Measurements from ENCODE around the gene RAB3C.
A peak's percentile ranks its signal among the peaks of the same experiment; 100 is the strongest.

The RAB3C gene

DNA sequence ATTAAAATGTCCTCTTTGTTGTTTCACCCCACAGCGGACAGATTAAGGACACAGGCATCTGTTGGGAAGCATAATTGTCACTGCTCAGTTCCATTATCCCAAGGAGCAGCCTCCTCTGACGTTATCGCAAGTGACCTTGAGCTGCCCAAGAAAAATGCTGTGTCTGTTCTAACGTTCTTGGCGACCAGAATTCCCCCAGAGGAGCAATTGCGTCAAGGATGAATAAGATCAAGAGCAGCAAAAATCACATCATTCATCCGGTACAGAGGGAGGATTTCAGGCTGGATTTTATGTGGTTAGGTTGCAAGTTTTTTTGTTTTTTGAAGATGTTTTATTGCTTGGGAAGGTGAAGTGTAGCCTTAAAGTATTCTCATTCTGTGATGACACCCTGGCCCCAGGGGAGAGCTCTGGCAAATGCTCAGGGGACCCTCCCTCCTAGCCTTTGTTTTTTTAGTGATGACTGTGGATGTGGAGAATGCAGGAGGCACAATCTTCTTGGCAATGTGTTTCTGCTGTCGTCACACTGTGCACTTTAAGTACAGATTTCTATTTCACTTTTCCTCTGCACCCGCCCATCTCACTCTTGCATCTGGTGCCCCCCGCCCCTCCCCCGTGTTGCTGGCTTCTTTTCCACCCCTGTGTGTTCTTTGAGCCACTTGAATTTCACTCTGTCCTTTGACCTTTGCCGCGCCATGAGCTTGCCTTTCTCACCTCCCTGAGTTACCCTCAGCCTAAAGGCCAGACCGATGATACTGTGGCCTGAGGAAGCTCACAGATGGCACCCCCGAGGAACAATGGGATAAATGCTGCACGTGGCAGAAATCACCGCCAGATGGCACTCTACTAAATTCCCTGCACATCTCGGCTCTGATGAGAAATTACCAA lies 308.5 kb downstream of the RAB3C start:
- DNase-seq, result peak; percentile 65

DNA sequence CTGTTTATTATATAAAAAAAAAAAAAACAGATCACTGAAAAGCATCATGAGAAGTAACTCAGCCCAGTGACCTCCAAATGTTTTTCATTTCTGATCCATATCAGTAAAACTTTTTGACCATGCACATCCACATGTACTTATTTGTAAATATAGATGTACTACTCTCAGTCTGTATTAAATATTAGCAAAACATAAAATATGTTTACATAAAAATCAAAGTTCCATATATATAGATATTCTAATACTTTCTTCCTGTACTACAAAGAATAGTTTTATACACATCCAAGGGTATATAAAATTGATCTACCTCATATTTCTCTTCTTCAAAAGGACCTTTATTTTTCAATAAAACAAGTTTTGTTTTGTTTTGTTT lies 309.1 kb downstream of the RAB3C start:
- DNase-seq, result no peak

DNA sequence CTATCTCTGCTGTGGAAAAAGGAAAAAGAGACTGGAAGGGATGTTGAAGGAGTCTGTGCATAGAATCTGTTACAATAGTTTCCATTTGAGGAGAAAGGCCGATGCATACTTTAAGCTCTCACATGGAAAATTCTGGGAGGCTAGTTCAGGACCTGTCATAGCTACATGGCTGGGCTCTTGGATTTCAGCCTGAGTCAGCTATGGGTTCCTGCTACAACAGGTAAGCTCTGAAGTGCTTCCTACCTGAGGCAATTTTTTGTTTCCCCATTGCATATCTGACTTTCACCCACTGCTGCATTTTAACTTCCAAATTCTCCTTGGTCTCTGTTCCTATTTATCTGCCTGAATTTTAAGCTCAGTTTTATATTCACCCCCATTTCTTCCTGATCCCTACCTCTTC lies 310.7 kb downstream of the RAB3C start:
- DNase-seq, result no peak

DNA sequence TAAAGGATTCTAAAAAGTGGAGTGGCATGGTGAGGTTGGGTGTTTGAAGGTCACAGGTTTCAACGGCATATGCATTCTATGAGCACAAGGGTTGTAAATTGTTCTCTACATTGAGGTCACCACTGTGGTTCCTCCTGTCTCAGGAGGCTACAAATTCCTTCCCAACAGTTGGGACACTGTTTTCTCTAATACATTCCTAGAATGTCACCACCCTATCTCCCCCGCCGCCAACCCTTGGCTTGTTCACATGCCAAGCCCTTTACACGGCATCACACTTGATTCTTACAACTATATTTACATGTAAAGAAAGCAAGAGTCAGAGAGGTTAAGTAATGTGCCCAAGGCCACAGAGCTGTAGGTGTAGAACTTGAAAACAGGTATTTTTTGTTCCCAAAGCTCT lies 315.1 kb downstream of the RAB3C start:
- no peak for DNase-seq

DNA sequence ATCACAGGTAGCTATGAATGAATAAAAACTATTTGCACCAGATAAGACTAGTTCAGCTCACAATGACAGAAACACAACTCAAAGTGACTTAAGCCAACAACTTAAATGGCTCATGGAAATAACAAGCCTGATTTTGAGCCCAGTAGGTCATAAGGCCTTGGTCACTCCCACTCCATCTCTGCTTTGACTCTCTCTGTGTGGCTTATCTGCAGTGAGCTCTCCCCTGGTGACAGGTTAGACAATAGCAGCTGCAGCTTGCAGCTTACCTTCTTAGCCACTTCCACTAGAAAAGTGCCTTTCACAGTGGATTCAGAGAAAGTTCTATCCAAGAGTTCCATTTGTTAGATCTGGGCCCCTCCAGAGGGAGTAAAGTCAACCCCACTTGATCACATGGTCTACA lies 315.7 kb downstream of the RAB3C start:
- DNase-seq, result no peak

DNA sequence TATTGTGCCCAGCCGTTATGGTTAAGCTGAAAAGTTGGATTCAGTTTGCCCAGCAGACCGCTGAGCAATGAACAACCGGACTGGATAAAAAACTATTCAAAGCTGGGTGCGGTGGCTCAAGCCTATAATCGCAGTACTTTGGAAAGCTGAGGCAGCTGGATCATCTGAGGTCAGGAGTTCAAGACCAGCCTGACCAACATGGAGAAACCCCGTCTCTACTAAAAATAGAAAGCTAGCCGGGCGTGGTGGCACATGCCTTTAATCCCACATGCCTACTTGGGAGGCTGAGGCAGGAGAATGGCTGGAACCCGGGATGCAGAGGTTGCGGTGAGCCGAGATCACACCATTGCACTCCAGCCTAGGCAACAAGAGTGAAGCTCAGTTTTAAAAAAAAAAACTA lies 318.4 kb downstream of the RAB3C start:
- DNase-seq, result no peak

DNA sequence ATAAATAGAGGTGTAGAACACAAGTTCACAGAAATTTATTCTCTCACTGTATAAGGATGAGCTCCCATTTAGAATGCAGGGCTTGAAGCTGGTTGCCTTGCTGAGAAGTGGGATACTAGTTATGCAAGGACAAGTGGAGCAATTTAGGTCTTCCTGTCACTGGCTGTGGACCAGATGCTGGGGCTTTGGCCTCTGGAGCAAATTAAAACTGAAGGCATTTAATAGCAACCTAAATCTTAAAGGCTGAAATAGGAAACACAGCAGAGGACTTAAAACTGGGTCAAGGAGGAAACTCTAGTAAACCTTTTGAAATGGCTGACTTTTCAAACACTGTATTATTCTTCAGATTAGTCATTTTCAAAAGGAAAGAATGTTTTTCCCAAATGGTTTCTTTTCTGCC lies 319.4 kb downstream of the RAB3C start:
- DNase-seq, result no peak

DNA sequence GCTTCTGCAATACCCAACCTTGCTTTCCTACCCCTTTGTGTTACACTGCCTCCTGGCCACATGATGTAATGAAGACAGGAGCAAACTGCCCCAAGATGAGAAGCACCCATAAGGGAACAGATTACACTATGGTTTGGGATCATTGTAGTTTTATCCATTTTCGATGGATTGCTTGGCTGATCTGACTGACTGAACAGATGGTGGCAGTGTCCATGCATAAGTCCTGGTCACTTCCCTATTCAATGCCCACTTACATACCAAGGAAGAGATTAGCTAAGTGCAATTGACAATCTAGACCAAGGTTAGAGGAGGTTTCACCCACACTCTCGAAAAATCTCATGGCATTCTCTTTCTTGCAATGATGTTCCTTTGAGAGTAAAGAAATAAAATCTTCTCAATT lies 319.9 kb downstream of the RAB3C start:
- no peak for DNase-seq

DNA sequence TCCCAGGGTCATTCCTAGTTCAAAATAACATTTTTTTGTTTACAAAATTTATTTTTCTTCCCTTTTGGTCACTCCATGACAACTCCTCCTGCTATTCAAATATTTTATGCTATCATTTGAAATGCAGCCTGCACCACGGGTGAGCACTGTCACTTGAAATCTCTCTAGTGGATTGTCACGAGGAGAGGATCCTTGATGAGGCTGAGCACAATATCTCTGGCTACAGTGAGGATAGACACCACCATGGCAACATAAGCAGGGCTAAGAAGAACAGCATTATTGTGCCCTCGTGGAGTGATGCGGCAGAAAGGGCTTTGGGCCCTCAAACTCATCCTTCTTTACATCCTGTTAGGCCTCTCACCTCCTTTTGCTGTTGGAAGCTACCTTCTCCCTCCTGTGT lies 321.9 kb downstream of the RAB3C start:
- DNase-seq, result no peak

DNA sequence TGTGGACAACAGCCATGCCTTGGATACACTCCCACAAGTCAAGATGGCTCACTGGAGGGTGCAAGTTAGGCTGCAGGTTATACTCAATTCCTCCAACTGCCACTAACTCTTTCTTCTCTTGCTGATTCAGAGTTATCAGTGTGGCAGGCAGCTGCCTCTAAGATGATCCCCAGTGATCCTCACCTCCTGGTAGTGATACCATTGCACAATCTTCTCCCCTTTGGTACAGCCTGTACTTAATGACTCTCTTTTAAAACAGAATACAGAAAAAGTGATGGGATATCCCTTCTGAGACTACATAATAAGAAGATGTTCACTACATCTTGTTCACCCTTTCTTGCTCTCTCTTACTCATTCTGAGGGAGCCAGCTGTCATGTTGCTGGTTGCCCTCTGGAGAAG lies 323.1 kb downstream of the RAB3C start:
- DNase-seq, result no peak

All from NCI-H187 treated with DMSO at 0.1 percent for 48 hours (cell line).